Ascending aorta (tissue), 2 donors: ENCODE results near the gene SLCO3A1. TPM values are rescaled to one million over a fixed set of nuclear protein-coding genes. Genes with fewer than 3 reads are reported as not detected.

Source experiments
- DNase-seq, 2 donors: peaks; one replicate each; pipeline ENCODE4 v3.0.0-alpha.2; 2019; ENCODE audit warnings: low spot score in 2 of 2
- H3K27ac ChIP-seq, 2 donors: fragments of 200-600 bp; sonication (generic); one replicate each; pipeline ENCODE4 v1.5.1; 2016 to 2017; ENCODE audit warnings: mild to moderate bottlenecking in 1 of 2
- H3K27me3 ChIP-seq: fragments of 200-600 bp; sonication (generic); one replicate; pipeline ENCODE4 v1.5.1; 2017
- H3K36me3 ChIP-seq, 2 donors: fragments of 200-600 bp; sonication (generic); one replicate each; pipeline ENCODE4 v1.5.1; 2016
- H3K4me1 ChIP-seq, 2 donors: fragments of 200-600 bp; sonication (generic); one replicate each; pipeline ENCODE4 v1.5.1; 2016 to 2017; ENCODE audit warnings: mild to moderate bottlenecking in 1 of 2
- H3K4me3 ChIP-seq, 2 donors: fragments of 200-600 bp; sonication (generic); one replicate each; pipeline ENCODE4 v1.5.1; 2016 to 2017; ENCODE audit warnings: mild to moderate bottlenecking in 1 of 2
- H3K9me3 ChIP-seq, 2 donors: fragments of 200-600 bp; sonication (generic); one replicate each; pipeline ENCODE4 v1.5.1; 2016
- intact Hi-C: fragments of 100-400 bp; cut with DNase I; formaldehyde crosslinking; loops from one replicate; pipeline ENCODE4 v1.15.1; 2023
- total RNA-seq: library from RNA; depleted of rRNA; stranded (reverse); fragments of >200 nt; gene quantifications from one replicate; pipeline ENCODE4 v1.1.0, GENCODE V29; 2016
- TF ChIP-seq, protein P1 (sequence below), 3 experiments: fragments of 200-600 bp in 2 of 3; fragments of 450-650 bp in 1 of 3; sonication (generic) in 2 of 3; IDR thresholded peaks; one replicate each; pipeline ENCODE4 v1.5.1; 2016 to 2019; ENCODE audit warnings: antibody characterized with exemption in 3 of 3, mild to moderate bottlenecking in 1 of 3, moderate library complexity in 1 of 3

SLCO3A1 gene
- total RNA-seq, 1 donor from 2014 or later: 53.2 TPM

- TF ChIP-seq, protein P1, sequence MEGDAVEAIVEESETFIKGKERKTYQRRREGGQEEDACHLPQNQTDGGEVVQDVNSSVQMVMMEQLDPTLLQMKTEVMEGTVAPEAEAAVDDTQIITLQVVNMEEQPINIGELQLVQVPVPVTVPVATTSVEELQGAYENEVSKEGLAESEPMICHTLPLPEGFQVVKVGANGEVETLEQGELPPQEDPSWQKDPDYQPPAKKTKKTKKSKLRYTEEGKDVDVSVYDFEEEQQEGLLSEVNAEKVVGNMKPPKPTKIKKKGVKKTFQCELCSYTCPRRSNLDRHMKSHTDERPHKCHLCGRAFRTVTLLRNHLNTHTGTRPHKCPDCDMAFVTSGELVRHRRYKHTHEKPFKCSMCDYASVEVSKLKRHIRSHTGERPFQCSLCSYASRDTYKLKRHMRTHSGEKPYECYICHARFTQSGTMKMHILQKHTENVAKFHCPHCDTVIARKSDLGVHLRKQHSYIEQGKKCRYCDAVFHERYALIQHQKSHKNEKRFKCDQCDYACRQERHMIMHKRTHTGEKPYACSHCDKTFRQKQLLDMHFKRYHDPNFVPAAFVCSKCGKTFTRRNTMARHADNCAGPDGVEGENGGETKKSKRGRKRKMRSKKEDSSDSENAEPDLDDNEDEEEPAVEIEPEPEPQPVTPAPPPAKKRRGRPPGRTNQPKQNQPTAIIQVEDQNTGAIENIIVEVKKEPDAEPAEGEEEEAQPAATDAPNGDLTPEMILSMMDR (IDR thresholded peaks at IDR 0.05): no peak
- Histone ChIP-seq H3K4me1 (no peaks in the 10 kb centered on the region), H3K27me3 (no peaks in the 10 kb centered on the region), H3K36me3 (no peaks in the 10 kb centered on the region), H3K27ac (no peak overlapping the region), H3K4me3 (no peak overlapping the region), H3K9me3 (no peaks in the 10 kb centered on the region)
- intact Hi-C loops: no loop called here
- no peak for DNase-seq
Measured at GRCh38 chr15:92170897-92171296, 317.4 kb downstream of the SLCO3A1 start.

- no peaks in the 10 kb centered on the region for H3K4me1 ChIP-seq
- no peaks in the 10 kb centered on the region for H3K27me3 ChIP-seq
- no peaks in the 10 kb centered on the region for H3K9me3 ChIP-seq
- no peak overlapping the region for H3K27ac ChIP-seq
- H3K36me3 ChIP-seq: no peaks in the 10 kb centered on the region
- no peak overlapping the region for H3K4me3 ChIP-seq
- TF ChIP-seq, protein P1 (IDR thresholded peaks at IDR 0.05): no peak
- intact Hi-C loops: no loop called here
- no peak for DNase-seq
Measured at GRCh38 chr15:92178911-92179310, 325.4 kb downstream of the SLCO3A1 start.

DNA sequence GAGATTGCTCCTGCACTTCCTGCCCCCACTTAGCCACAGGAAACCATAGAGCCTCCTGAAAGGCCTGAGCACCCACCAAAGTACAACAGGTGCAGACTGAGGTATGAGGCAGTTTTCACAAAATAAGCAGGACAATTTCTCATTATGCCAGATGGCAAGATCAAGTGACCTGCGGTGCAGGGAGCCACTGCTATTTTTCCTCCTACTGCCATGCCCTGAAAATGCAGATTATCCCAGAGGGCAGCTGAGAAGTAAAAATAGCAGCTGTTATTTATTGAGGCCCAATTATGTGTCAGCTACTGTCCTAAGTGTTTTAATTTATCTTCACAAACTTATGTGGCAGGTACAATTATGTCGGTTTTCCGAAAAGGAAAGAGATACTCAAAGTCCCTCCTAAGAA is 330.6 kb downstream of the SLCO3A1 start:
- Histone ChIP-seq H3K27ac (no peak overlapping the region), H3K4me3 (no peak overlapping the region), H3K4me1 (no peaks in the 10 kb centered on the region), H3K36me3 (no peaks in the 10 kb centered on the region), H3K27me3 (no peaks in the 10 kb centered on the region), H3K9me3 (no peaks in the 10 kb centered on the region)
- TF ChIP-seq, protein P1 (IDR thresholded peaks at IDR 0.05): no peak
- DNase-seq: no peak
- intact Hi-C loops: no loop called here

GRCh38 chr15:92184679-92185230 is 331.2 kb downstream of the SLCO3A1 start:
- TF ChIP-seq, protein P1 (IDR thresholded peaks at IDR 0.05): no peak
- no peaks in the 10 kb centered on the region for H3K36me3 ChIP-seq
- no peak for DNase-seq
- no peak overlapping the region for H3K27ac ChIP-seq
- no peak overlapping the region for H3K4me3 ChIP-seq
- intact Hi-C loops: no loop called here
- no peaks in the 10 kb centered on the region for H3K27me3 ChIP-seq
- no peaks in the 10 kb centered on the region for H3K9me3 ChIP-seq
- H3K4me1 ChIP-seq: no peaks in the 10 kb centered on the region

GRCh38 chr15:92187975-92188374 is 334.5 kb downstream of the SLCO3A1 start:
- no peak overlapping the region for H3K4me3 ChIP-seq
- no peaks in the 10 kb centered on the region for H3K9me3 ChIP-seq
- no peaks in the 10 kb centered on the region for H3K27me3 ChIP-seq
- no peak overlapping the region for H3K27ac ChIP-seq
- no peaks in the 10 kb centered on the region for H3K4me1 ChIP-seq
- H3K36me3 ChIP-seq: no peaks in the 10 kb centered on the region
- no peak for DNase-seq
- intact Hi-C loops: no loop called here
- TF ChIP-seq, protein P1 (IDR thresholded peaks at IDR 0.05): no peak

GRCh38 chr15:92189166-92189565 is 335.7 kb downstream of the SLCO3A1 start:
- TF ChIP-seq, protein P1 (IDR thresholded peaks at IDR 0.05): no peak
- intact Hi-C loops: no loop called here
- no peak overlapping the region for H3K4me3 ChIP-seq

More at GRCh38 chr15:92189166-92189565, 335.7 kb downstream of the SLCO3A1 start:
- no peak for DNase-seq
- Histone ChIP-seq H3K36me3 (no peaks in the 10 kb centered on the region), H3K27ac (no peak overlapping the region), H3K4me1 (no peaks in the 10 kb centered on the region), H3K27me3 (no peaks in the 10 kb centered on the region), H3K9me3 (no peaks in the 10 kb centered on the region)
